ENCODE measurements around the gene TAS2R40. TPM values are rescaled to one million over a fixed set of nuclear protein-coding genes. Genes with fewer than 3 reads are reported as not detected.

The TAS2R40 gene
- total RNA-seq, 1 experiment from 2014 or later = not detected

- H3K4me3 ChIP-seq (replicated peaks in 1 of 2; ENCODE audit: low read depth in 1 of 2, low read length in 2 of 2) = no peak overlapping the region
- CTCF ChIA-PET = no interaction called here
- no peak overlapping the region for H2AFZ ChIP-seq (ENCODE audit: low read depth, low read length, poor library complexity, severe bottlenecking)
- H3K27me3 ChIP-seq (ENCODE audit: insufficient read depth, low read length) = no peaks in the 10 kb centered on the region
- H3K9me3 ChIP-seq (ENCODE audit: control insufficient read depth in 1 of 2, insufficient read depth in 1 of 2, low read depth in 1 of 2, low read length in 2 of 2) = no peaks in the 10 kb centered on the region
- H4K20me1 ChIP-seq (ENCODE audit: insufficient read depth) = no peaks in the 10 kb centered on the region
- H3K9me2 ChIP-seq (ENCODE audit: insufficient read depth) = no peaks in the 10 kb centered on the region
- no TSS peak for BruUV-seq (replicated peaks)
- no peak overlapping the region for H3K27ac ChIP-seq (ENCODE audit: low read depth, low read length)
- H3K4me2 ChIP-seq (ENCODE audit: low read length) = no peak overlapping the region
- ATAC-seq (no peak), DNase-seq (ENCODE audit: low read depth, low spot score) (no peak)
- POLR2A ChIA-PET = no interaction called here
- RAD21 ChIA-PET (ENCODE audit: low non-redundant PET in 1 of 2, low total read pairs in 2 of 2, uncharacterized antibody in 2 of 2, unreplicated experiment in 2 of 2) = no interaction called here
- intact Hi-C loops (cut with micrococcal nuclease) = no loop called here
- H3K4me1 ChIP-seq (ENCODE audit: control insufficient read depth in 1 of 2, insufficient read depth in 2 of 2, low read length in 2 of 2) = peaks cover 3 to 9% of the 10 kb centered on the region in 2 experiments; a peak in 3 of 4 replicates
- TF ChIP-seq ZFX (IDR thresholded peaks at IDR 0.05) (no peak), EZH2phosphoT487 (IDR thresholded peaks at IDR 0.05; ENCODE audit: borderline replicate concordance) (no peak), RAD21 (IDR thresholded peaks at IDR 0.05; ENCODE audit: low read depth) (no peak), REST (IDR thresholded peaks at IDR 0.05; ENCODE audit: low read depth) (no peak), EZH2 (IDR thresholded peaks at IDR 0.05) (no peak), CTCF (IDR thresholded peaks at IDR 0.05 in 2 of 3, conservative IDR thresholded peaks at IDR 0.05 in 1 of 3; ENCODE audit: borderline replicate concordance in 1 of 3, insufficient read depth in 1 of 3, low read depth in 2 of 3, low read length in 2 of 3) (no peak), SP1 (IDR thresholded peaks at IDR 0.05; ENCODE audit: low read depth) (no peak), ELF1 (IDR thresholded peaks at IDR 0.05; ENCODE audit: borderline replicate concordance, low read depth) (no peak), ZNF274 (IDR thresholded peaks at IDR 0.05; ENCODE audit: low read depth, low read length) (no peak), CEBPB (IDR thresholded peaks at IDR 0.05; ENCODE audit: low read depth) (no peak), SIN3A (IDR thresholded peaks at IDR 0.05; ENCODE audit: low read depth) (no peak)
- H3K36me3 ChIP-seq (ENCODE audit: control insufficient read depth in 1 of 2, insufficient read depth in 2 of 2, low read length in 2 of 2) = no peaks in the 10 kb centered on the region
- no peak overlapping the region for H3K9ac ChIP-seq (ENCODE audit: low read length)
- no peaks in the 10 kb centered on the region for H3K79me2 ChIP-seq (ENCODE audit: insufficient read depth, low read length)
Measured at GRCh38 chr7:143238289-143238980, 16.6 kb downstream of the TAS2R40 start.

Measured in HCT116 (cell line).